ENCODE results near the gene ACSL6.

- TF ChIP-seq CTCF (conservative IDR thresholded peaks at IDR 0.05 in 1 of 2, IDR thresholded peaks at IDR 0.05 in 1 of 2; ENCODE audit: low read depth in 1 of 2, low read length in 2 of 2) (no peak), EZH2 (IDR thresholded peaks at IDR 0.05; ENCODE audit: low read length, missing control alignments) (no peak)
Observed at GRCh38 chr5:131906668-131907067, 104.8 kb downstream of the ACSL6 start.
